DMS53 treated with DMSO at 0.1 percent for 48 hours (cell line): ENCODE data around the gene KCNE2.
"Not testable (repeated sequence)": the region's sequence is repeated elsewhere in the genome, so short reads cannot be mapped to it uniquely, and the experiment has no call there.

Experiments used
- DNase-seq: peaks from one replicate; lab custom pipeline; 2025; ENCODE audit not compliant: unreplicated experiment; lab: John Stamatoyannopoulos, UW

The KCNE2 gene

DNA sequence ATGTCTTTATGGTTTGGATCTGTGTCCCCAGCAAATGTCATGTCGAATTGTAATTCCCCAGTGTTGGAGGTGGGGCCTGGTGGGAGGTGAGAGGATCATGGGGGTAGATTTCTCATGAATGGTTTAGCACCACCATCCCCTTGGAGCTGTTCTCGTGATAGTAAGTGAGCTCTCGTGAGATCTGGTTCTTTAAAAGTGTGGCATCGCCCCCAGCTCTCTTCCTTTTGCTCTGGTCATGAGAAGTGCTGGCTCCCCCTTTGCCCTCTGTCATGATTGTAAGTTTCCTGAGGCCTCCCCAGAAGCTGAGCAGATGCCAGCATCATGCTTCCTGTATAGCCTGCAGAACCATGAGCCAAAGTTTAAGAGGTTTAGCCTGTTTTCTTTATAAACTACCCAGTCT lies 11.2 kb upstream of the KCNE2 start:
- no peak for DNase-seq

DNA sequence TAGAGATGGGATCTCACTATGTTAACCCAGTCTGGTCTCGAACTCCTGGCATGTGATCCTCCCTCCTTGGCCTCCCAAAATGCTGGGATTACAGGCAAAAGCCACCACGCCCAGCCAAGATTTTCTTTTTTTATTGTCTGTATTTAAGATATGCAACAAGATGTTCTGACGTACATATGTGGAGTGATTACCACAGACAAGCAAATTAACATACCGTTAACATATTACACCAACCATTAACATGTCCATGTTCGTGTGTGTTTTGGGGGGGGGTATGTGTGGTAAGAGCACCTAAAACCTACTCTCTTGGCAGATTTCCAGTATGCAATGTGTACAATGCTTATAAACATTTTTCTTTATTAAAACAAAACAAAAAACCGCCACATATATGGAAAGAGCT lies 10.6 kb upstream of the KCNE2 start:
- DNase-seq = no peak

DNA sequence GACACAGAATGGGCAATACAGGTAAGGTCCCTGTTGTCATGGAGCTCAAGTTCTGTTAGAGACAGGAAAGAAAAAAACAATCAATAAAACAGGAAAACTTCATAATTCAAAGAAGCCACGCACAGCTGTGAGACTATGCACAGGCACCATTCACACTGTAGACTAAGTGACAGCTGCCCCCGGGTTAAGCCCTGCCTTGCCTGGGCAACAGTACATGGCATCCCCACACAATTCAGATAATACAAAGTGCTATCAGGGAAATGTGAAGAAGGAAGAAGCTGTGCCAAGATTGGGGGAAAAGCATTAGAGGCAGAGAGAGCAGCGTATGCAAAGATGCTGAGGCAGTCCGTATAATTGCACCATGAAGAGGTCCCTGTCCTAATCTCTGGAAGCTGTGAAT lies 9.0 kb upstream of the KCNE2 start:
- DNase-seq = no peak

DNA sequence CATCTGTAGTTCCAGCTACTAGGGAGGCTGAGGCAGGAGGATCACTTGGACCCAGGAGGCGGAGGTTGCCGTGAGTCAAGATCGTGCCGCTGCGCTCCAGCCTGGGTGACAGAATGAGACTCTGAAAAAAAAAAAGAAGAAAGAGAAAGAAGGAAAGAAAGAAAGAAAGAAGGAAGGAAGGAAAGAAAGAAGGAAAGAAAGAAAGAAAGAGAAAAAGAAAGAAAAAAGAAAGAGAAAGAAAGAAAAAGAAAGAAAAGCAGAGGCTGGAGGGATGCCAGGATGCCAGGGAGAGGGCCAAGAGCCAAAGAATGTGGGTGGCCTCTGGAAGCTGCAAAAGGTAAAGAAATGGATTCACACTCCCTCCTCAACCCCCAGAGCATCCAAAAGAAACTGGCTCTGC lies 8.2 kb upstream of the KCNE2 start:
- no peak for DNase-seq

DNA sequence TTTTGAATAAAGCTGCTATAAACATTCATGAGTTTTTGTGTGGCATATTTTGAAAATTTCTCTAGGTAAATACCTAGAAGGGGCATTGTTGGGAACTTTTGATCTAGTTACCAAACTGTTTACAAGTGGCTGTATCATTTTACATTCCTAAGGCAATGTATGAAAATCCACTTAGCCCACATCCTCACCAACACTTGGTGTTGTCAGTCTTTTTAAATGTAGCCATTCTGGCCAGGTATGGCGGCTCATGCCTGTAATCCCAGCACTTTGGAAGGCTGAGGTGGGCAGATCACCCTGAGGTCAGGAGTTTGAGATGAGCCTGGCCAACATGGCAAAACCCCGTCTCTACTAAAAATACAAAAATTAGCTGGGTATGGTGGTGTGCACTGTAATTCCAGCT lies 5.9 kb upstream of the KCNE2 start:
- DNase-seq = no peak

DNA sequence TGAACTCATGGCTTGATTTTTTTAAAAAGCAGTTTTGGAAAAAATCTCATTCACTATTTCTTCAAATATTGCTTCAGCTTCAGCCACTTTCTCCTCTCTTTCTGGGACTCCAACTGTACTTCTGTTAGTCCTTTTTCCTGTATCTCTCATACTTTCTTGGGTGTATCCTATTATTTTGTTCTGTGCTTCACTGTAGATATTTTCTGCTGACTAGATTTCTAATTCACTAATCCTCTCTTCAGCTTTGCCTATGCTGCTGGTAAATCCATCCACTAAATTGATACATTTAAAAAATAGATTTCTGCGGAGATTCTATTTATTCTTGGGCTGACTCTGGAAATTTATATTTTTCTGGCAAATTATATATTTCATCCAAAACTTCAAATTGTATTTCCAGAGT lies 4.9 kb upstream of the KCNE2 start:
- DNase-seq = no peak

DNA sequence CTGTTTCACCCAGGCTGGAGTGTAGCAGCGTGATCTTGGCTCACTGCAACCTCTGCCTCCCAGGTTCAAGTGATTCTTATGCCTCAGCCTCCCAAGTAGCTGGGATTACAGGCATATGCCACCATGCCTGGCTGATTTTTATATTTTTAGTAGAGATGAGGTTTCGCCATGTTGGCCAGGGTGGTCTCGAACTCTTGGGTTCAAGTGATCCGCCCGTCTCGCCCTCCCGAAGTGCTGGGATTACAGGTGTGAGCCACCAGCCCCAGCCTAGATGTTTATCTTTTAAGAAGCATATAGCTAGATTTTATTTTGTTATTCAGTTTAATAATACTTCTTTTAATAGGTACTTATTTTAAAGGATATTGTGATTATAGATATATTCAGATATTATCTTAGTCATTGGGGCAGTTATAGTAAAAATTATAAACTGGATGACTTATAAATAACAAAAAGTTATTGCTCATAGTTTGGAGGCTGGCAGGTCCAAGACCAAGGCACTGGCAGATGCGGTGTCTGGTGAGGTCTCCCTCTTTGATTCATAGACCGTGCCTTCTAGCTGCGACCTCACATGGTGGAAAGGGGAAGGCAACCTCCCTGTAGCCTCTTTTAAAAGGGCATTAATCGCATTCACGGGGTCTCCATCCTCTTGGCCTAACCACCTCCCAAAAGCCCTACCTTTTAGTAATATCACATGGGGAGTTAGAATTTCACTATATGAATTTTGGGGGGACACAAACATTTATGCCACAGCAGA lies 3.1 kb upstream of the KCNE2 start:
- no peak for DNase-seq

DNA sequence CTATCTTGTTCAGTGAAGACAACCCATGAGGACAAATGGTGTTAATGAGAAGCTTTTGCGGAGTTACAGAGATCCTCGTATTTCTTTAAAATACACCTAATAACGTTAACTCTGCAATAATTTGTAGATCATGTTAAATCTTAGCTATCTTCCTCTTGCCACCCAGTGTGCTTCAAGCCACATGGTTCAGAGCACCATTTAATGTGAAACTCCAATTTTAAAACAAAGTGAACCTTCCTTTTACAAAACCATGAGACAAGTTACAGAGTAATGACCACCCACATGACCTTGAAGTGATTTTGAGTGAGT lies 1.7 kb upstream of the KCNE2 start:
- DNase-seq = no peak

DNA sequence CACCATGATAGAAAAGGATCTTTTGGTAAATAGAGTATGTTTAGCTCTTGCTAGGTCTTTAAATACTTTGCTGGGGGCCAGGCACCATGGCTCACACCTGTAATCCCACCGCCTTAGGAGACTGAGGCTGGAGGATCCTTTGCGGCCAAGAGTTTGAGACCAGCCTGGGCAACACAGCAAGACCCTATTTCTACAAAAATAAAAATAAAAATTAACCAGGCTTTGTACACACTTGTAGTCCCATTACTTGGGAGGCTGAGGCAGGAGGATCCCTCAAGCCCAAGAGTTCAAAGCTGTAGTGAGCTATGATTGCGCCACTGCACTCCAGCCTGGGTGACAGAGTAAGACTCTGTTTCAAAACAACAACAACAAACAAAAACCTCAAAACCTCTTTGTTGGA lies 1.1 kb upstream of the KCNE2 start:
- no peak for DNase-seq

DNA sequence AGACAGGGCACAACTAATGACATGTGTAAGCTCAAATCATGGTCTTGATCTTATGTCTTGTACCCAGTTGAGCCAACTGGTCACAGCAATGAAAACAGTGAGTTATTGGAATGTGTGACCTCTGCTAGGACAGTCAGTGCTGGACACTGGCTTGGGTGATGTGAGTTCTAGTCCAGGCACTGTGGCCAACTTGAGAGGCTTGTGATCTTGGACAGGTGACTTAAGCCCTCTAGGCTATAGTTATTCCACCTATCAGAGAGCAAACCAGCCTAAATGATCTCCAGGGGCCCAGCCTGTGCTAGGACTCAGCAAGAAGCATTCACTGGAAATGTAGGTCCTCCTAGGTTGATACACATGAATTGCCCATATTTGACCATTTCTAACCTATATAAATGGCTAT lies 1.1 kb downstream of the KCNE2 start:
- DNase-seq = no peak

DNA sequence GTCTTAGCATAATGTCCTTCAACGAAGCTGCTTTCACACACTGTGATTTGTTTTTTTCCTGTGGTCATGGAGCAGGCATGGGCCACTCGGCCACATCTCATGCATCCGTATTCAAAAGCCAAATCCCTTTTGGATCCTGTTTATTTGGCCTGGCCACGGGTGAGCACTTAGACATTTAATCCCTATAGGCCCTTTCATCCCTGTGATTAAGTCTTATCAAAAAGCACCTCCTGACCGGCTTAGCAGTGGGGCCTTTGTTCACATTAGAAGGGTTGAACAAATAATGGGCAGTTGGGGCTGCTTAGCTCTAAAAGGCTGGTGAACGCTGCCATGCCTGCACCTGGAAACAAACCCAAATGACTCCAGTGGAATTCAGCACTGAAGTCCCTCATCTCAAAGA lies 2.0 kb downstream of the KCNE2 start:
- no peak for DNase-seq

DNA sequence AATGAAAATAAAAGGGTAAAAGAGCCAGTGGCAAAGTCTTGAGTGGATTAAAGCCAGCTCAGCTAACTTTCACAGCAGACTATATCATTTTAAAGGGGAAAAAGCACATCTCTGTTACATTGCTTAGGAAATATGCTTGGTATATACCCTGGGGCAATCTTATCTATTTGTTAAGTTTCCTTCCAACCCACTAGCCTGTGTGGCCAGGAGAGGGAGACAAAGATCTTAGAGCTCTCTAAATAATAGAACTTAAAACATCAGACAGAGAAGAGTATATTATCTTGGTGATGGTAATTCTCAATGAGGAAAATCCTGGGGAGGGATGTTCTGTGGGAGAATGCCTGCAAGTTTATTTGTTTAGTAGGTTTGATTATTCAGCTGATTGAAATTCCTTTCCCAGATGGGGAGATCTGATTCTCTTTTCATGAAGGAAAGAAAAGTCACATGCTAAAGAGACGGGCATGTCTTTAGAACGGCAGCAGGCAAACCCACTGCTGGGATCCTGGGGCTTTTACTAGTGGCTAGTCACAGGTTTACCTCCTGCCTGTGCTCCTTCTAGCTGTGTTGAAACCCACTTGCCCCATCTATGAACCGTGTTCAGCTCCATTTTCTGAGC lies 3.6 kb downstream of the KCNE2 start:
- peak; percentile 19 for DNase-seq

DNA sequence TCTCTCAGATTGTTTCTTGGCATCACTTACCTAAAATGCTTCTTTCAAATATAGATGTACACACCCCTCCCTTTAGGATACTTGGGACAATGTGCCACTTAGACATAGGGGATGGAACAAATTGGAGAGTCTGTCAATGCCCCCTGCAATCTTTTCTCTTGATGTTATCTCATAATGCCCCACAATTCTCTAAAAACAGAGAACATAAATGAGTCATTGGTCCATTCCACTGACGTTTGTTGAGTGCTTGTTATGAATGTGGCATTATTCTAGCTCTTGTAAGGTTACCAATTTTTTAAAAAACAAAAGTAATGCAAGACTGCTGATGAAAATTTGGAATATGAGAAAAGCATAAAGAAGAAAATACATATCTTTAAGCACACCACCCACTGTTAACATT lies 5.9 kb downstream of the KCNE2 start:
- DNase-seq = no peak

DNA sequence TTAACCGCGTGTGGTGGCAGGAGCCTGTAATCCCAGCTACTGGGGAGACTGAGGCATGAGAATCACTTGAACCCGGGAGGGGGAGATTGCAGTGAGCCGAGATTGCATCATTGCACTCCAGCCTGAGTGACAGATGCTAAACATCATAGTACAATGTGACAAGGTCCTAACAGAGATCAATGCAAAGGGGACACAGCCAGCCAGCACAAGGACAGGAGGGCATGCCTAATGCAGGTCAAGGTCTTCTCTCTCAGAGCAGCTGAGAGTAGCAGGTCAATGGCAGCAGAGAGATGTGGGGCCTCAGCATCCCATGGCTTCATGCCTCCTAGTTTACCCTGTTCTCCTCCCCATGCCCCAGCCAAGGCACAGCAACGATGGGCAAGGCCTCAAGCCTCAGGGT lies 8.5 kb downstream of the KCNE2 start:
- no peak for DNase-seq

DNA sequence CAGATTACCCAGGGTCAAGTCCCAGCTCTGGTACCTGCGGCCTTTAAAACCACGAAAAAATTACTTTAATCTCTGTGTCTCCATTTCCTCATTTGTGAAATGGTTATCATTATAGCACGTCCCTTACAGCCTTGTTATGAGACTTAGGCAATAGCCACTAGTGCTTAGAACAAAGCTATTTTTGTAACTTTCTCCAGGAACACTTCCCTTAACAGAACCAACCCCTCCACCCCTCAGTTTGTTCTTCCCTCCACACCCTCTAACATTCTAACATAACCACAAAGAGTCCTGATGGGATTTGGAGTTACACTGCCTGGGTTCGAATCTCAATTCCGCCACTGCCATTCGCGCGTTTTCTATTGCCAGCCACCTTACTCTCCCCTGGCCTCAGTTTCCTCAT lies 10.7 kb downstream of the KCNE2 start:
- not testable (repeated sequence) for DNase-seq

DNA sequence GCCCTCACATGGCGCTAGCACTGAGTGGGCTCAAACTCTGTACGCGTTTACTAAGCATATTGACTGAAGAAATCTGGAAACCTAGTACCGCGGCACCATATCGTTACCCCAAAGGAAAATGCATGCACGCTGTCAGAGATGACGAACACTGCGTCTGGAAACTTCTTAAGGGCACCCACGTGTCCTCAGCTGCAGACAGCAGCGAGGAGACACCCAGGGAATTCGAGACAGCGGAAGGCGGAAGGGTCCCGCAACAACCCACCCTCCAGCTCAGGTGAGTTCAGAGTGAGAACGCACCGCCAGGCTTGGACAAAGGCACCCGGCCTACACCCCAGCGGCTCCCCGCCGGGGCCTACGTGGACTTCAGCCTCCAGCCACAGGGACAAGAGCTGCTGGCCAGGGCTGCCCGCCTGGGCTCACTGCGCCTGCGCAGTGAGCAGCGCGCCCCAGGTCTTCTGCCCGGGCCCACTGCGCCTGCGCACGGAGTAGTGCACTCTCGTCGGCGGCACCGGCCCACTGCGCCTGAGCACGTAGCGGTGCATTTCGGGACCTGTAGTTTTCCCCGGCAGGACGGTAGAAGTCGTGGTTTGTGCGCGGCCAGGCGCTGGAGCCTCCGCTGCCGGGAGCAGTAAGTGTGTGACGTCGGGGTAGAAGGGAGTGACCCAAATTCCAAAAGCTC lies 11.3 kb downstream of the KCNE2 start, which contains the start of gene SMIM11:
Gene SMIM11 (plus strand): TSS at position 568 of the 679 bp plus-strand sequence. CDS start 3,998 bp downstream, outside the sequence.
- not testable (repeated sequence) for DNase-seq

DNA sequence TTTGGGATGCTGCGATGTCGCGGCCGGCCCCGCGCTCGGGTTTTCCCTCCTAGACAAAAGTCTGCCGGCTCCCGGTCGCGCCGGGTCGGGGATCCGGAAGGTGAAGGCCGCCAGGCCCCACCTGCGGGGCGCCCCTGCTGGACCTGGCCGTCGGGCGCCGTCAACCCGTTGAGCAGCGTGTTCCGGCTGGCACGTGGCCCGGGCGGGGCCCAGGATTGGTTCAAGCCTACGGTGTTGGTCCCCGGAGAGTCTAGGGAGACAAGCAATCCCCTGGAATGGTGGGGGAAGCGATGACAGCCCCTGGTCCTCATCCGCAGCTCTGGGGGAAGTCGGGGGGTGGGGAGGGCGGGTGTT lies 11.8 kb downstream of the KCNE2 start:
- DNase-seq = not testable (repeated sequence)

DNA sequence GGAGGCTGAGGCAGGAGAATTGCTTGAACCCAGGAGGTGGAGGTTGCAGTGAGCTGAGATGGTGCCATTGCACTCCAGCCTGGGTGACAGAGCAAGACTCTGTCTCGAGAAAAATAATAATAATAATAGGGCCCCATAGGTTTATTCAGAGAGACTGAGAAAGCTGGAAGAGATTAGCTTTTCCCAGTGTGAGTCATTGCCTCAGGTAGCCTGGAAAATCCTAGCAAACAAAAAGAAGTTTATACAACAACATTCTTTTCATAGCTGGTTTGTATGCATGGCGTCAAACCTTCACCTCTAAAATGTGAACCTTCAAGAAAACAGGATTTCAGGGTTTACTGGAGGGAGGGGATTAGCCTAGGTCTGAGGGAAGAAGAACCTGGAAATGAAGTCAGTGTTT lies 19.3 kb downstream of the KCNE2 start:
- DNase-seq = not testable (repeated sequence)

DNA sequence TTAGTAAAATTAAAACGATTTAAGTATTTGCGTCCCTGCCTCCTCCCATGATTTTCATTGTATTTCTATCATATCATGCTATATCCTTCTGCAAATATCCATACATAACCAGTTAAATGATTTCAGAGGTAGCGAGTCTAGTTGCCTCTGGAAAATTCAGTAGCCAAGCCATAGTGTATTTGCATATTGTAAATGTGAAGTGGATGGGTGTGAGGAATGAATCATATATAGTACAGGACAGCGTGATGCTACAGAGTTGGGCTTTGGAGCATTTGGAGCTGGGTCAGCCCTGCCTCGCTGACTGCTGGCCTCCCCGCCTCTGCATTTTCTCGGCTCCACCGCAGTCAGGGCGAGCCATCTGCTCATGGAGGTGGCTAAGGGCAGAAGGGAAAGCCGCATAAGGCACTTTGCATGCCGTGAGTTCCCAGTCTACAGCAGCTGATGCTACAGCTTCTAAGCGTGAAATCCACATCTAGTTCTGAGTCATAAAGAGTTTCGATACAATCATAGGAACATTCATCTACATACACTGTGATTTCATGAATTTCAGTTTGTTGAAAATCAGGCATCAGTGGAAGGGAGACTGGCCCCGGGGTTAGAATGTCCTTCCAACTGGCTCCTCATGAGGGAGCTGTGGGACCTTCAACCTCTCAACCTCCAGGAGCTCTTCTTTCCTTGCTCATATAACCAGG lies 20.1 kb downstream of the KCNE2 start:
- DNase-seq = not testable (repeated sequence)

DNA sequence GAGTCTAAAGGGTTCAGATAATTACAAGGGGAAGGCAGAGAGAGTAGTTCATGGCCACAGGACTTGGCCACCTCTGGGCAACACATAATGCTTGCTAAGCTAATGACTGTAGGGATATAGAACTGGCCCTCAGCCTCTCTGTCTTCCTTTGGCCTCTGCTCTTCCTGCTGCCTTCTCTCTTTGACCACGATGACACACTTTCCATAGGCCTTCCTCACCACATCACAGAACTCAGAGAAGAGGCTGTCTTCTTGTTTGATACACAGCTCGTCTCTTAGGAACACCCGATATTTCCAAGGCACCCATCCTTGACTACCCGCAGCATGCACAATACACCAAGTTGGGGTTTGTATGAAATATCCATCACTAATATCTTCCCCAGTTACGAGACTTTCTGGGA lies 36.7 kb downstream of the KCNE2 start:
- not testable (repeated sequence) for DNase-seq

DNA sequence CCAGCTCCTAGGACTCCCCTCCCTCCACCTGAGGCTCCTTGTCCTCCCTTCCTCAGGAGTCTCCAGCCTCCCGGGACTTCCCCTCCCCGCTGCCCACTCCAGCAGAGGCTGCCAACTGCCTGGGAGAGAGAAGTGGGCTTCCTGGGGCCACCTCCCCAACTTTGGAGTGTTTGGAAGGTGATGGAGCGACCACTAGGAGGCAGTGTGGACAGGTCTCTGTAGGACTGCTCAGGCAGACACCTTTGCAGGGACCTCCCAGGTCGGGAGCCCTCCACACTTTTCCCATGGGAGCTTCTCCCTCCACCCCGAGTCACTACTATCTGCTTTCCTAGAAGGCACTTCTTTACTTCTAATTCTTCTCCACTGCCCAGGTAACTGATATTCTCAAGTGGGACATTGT lies 40.9 kb downstream of the KCNE2 start:
- DNase-seq = not testable (repeated sequence)

DNA sequence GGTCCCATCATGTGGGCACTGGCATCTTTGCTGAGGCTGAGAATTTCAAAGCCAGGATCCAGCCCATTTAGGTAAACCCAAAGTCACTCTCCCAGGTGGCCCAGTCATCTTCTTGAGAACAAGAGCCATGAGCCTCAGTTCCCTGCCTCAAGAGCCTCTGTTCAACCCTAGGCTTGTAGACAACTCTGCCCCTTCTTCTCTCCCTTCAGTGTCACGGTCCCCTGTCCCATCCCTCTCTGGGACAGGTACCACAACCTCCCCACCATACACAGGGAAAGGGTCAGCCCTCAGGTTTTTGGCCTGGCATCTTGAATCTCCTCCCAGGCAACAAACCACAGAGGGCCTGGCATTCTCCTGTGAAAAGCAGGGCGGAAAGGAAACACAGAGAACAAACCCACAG lies 41.9 kb downstream of the KCNE2 start:
- DNase-seq = not testable (repeated sequence)
